ENCODE results near the gene MED19.

DNA sequence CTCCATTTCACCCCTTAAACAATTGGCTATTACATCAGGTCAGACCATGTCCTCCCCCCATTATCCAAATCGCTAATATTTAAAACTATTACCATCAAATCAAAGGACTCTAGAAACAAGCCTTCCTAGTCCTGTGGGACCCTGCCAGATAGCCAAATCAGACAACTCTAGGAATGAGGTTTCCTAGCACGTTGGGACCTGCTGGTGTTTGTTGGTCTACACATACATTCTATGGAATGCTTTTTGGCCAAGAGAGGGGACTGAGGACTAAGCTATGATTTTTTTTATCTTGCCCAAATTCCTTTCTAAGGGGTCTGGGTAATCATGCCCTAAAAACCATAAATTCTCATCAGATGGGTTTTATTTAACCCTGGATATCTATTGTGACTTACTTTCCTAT lies 15.2 kb upstream of the MED19 start:
- TF ChIP-seq POLR2AphosphoS5 (IDR thresholded peaks at IDR 0.05; ENCODE audit: low read depth, low read length) (no peak), REST (IDR thresholded peaks at IDR 0.05; ENCODE audit: insufficient read depth in 1 of 2, low read depth in 2 of 2, low read length in 2 of 2) (no peak), TAF1 (IDR thresholded peaks at IDR 0.05; ENCODE audit: borderline replicate concordance, insufficient read depth, low read length) (no peak), FOXP2 (optimal IDR thresholded peaks at IDR 0.05; ENCODE audit: borderline replicate concordance, extremely low read depth, extremely low read length, insufficient read depth) (no peak), SIN3A (IDR thresholded peaks at IDR 0.05; ENCODE audit: borderline replicate concordance, insufficient read depth, low read length) (no peak)
